Measurements from ENCODE around the gene OLFML1. TPM values are rescaled to one million over a fixed set of nuclear protein-coding genes. Genes with fewer than 3 reads are reported as not detected.

Gene OLFML1
- total and polyA plus RNA-seq, 10 of the 15 experiments (the other 5 are each of a cell fraction or from before 2014, with no cell fraction given), result 0.04 to 0.71 (median 0.21) TPM; not detected in 6

GRCh38 chr11:7540830-7541555 lies 55.7 kb downstream of the OLFML1 start:
- 96% methylated on average over 8 of the region's 8 CpGs for WGBS (ENCODE audit: insufficient coverage, insufficient replicate concordance, low lambda C conversion rate, missing lambda C conversion rate)
- ATAC-seq, result peak; percentile 26; the same call in 2 of the 3 replicates
- Histone ChIP-seq H3K79me2 (ENCODE audit: control insufficient read depth, insufficient read depth, low read length) (peaks cover 84% of the 10 kb centered on the region), H3K4me1 (ENCODE audit: control insufficient read depth, insufficient read depth, low read length) (peaks cover 26% of the 10 kb centered on the region), H4K20me1 (ENCODE audit: control insufficient read depth, insufficient read depth) (no peaks in the 10 kb centered on the region; the same call in 1 of the 2 replicates), H2AFZ (ENCODE audit: control insufficient read depth, low read depth, low read length) (no peak overlapping the region), H3K9me3 (replicated peaks; ENCODE audit: control insufficient read depth, insufficient read depth, low read length) (no peaks in the 10 kb centered on the region), H3K27ac (ENCODE audit: control insufficient read depth, insufficient read depth) (no peak overlapping the region), H3K4me2 (ENCODE audit: control insufficient read depth, insufficient read depth) (no peak overlapping the region), H3K4me3 (no peak overlapping the region), H3K27me3 (replicated peaks in 1 of 2; ENCODE audit: control insufficient read depth in 2 of 2, insufficient read depth in 2 of 2, low read length in 1 of 2) (no peaks in the 10 kb centered on the region), H3K9ac (ENCODE audit: control insufficient read depth, insufficient read depth, low read length) (no peak overlapping the region), H3K36me3 (ENCODE audit: control insufficient read depth in 2 of 2, insufficient read depth in 2 of 2, low read length in 1 of 2) (peaks cover 0 to 8% of the 10 kb centered on the region in 2 experiments; a peak in 2 of 4 replicates)
- in situ Hi-C loops (cut with MboI) (no loop called here), intact Hi-C loops (cut with micrococcal nuclease; ENCODE audit: unreplicated experiment) (no loop called here)
- ChIA-PET POLR2A (no interaction called here), CTCF (interaction anchor here (1.3 kb wide), 1 partner anchor 10 kb away, joined by 4 read pairs; no protein-coding TSS in a partner anchor), RAD21 (ENCODE audit: unreplicated experiment) (no interaction called here), SMC1A (ENCODE audit: uncharacterized antibody, unreplicated experiment) (interaction anchor here (2.9 to 4.2 kb wide), 2 partner anchors 19 kb away, joined by 8 to 21 read pairs; no protein-coding TSS in a partner anchor)
- no peak for DNase-seq (ENCODE audit: low read depth, low spot score)
- BruUV-seq (replicated peaks), result no TSS peak
- no peak for FAIRE-seq
- no peak for TF ChIP-seq POLR2AphosphoS5 (IDR thresholded peaks at IDR 0.05; ENCODE audit: low read length)

GRCh38 chr11:7543302-7543701 lies 58.0 kb downstream of the OLFML1 start:
- no TSS peak for BruUV-seq (replicated peaks)
- CTCF ChIA-PET, result interaction anchor here (0.9 to 1.5 kb wide), 4 partner anchors 9 to 122 kb away, joined by 3 to 5 read pairs (median 4); partner anchors contain the start of gene PPFIBP2
- TF ChIP-seq SMC3 (IDR thresholded peaks at IDR 0.05; ENCODE audit: borderline replicate concordance, low read length) (no peak), NRF1 (conservative IDR thresholded peaks at IDR 0.05; ENCODE audit: low read depth, low read length) (no peak), MTA3 (IDR thresholded peaks at IDR 0.05; ENCODE audit: borderline replicate concordance, low read length) (no peak), BRCA1 (IDR thresholded peaks at IDR 0.05; ENCODE audit: low read depth, low read length) (no peak), ZNF687 (IDR thresholded peaks at IDR 0.05) (no peak), YBX1 (IDR thresholded peaks at IDR 0.05) (no peak), POLR2A (IDR thresholded peaks at IDR 0.05; ENCODE audit: low read depth, low read length) (no peak), ZBTB33 (IDR thresholded peaks at IDR 0.05) (no peak), ETV6 (conservative IDR thresholded peaks at IDR 0.05 in 1 of 2, IDR thresholded peaks at IDR 0.05 in 1 of 2; ENCODE audit: borderline replicate concordance in 1 of 2, low read depth in 1 of 2) (no peak)

More at GRCh38 chr11:7543302-7543701, 58.0 kb downstream of the OLFML1 start:
- WGBS (ENCODE audit: insufficient coverage, insufficient replicate concordance, low lambda C conversion rate, missing lambda C conversion rate), result 100% methylated on average over 1 of the region's 1 CpG
- H3K9ac ChIP-seq (ENCODE audit: control insufficient read depth, insufficient read depth, low read length), result no peak overlapping the region
- H3K79me2 ChIP-seq (ENCODE audit: control insufficient read depth, insufficient read depth, low read length), result peaks cover 81% of the 10 kb centered on the region
- FAIRE-seq (no peak), DNase-seq (ENCODE audit: low read depth, low spot score) (no peak), ATAC-seq (no peak)
- ChIA-PET POLR2A (no interaction called here), RAD21 (ENCODE audit: unreplicated experiment) (interaction anchor here (0.8 kb wide), 1 partner anchor 9 kb away, joined by 3 read pairs; no protein-coding TSS in a partner anchor), SMC1A (ENCODE audit: uncharacterized antibody, unreplicated experiment) (interaction anchor here (1.0 to 2.9 kb wide), 6 partner anchors 8 to 30 kb away, joined by 3 to 8 read pairs (median 4); partner anchors contain the start of gene PPFIBP2)
- no peak overlapping the region for H3K4me3 ChIP-seq
- H3K4me2 ChIP-seq (ENCODE audit: control insufficient read depth, insufficient read depth), result no peak overlapping the region
- H4K20me1 ChIP-seq (ENCODE audit: control insufficient read depth, insufficient read depth), result no peaks in the 10 kb centered on the region; the same call in none of the 2 replicates
- no peaks in the 10 kb centered on the region for H3K27me3 ChIP-seq (replicated peaks in 1 of 2; ENCODE audit: control insufficient read depth in 2 of 2, insufficient read depth in 2 of 2, low read length in 1 of 2)
- H3K4me1 ChIP-seq (ENCODE audit: control insufficient read depth, insufficient read depth, low read length), result peaks cover 3% of the 10 kb centered on the region
- no peak overlapping the region; the same call in 1 of the 2 replicates for H3K27ac ChIP-seq (ENCODE audit: control insufficient read depth, insufficient read depth)
- intact Hi-C loops (cut with micrococcal nuclease; ENCODE audit: unreplicated experiment) (no loop called here), in situ Hi-C loops (cut with MboI) (no loop called here)
- peaks cover 1 to 4% of the 10 kb centered on the region in 2 experiments; a peak in 3 of 4 replicates for H3K36me3 ChIP-seq (ENCODE audit: control insufficient read depth in 2 of 2, insufficient read depth in 2 of 2, low read length in 1 of 2)
- H3K9me3 ChIP-seq (replicated peaks; ENCODE audit: control insufficient read depth, insufficient read depth, low read length), result no peaks in the 10 kb centered on the region
- no peak overlapping the region for H2AFZ ChIP-seq (ENCODE audit: control insufficient read depth, low read depth, low read length)
